Activated CD4-positive, CD25-positive, alpha-beta regulatory T cell treated with anti-CD3 and anti-CD28 coated beads, Interleukin-2, amount 50 U/mL, for 72 hours (primary cell): ENCODE data around the gene GSK3A.

Experiments used
- DNase-seq: peaks from one replicate; pipeline ENCODE4 v3.0.0; 2021

Gene GSK3A

GRCh38 chr19:42280815-42281145 lies 38.4 kb upstream of the GSK3A start:
- no peak for DNase-seq

GRCh38 chr19:42279902-42280814 lies 37.8 kb upstream of the GSK3A start:
- DNase-seq, result peak; percentile 79

- no peak for DNase-seq
These were observed 36.9 kb upstream of the GSK3A start for GRCh38 chr19:42279155-42279901.

- DNase-seq, result no peak
These were observed 36.2 kb upstream of the GSK3A start for GRCh38 chr19:42278452-42279154.

GRCh38 chr19:42277821-42278451 lies 35.5 kb upstream of the GSK3A start:
- DNase-seq, result no peak

- DNase-seq, result no peak
These were observed 34.4 kb upstream of the GSK3A start for GRCh38 chr19:42276821-42277220.

- no peak for DNase-seq
These were observed 33.9 kb upstream of the GSK3A start for GRCh38 chr19:42276284-42276683.

- DNase-seq, result no peak
These were observed 33.1 kb upstream of the GSK3A start for GRCh38 chr19:42275517-42275916.

GRCh38 chr19:42275103-42275502 lies 32.7 kb upstream of the GSK3A start:
- no peak for DNase-seq

GRCh38 chr19:42274065-42274682 lies 31.8 kb upstream of the GSK3A start:
- no peak for DNase-seq

- no peak for DNase-seq
These were observed 31.1 kb upstream of the GSK3A start for GRCh38 chr19:42273407-42274064.

- DNase-seq, result no peak
These were observed 30.6 kb upstream of the GSK3A start for GRCh38 chr19:42272989-42273406.

- DNase-seq, result no peak
These were observed 30.1 kb upstream of the GSK3A start for GRCh38 chr19:42272535-42272897.

GRCh38 chr19:42271861-42272534 lies 29.6 kb upstream of the GSK3A start:
- DNase-seq, result no peak

- no peak for DNase-seq
These were observed 28.6 kb upstream of the GSK3A start for GRCh38 chr19:42271045-42271419.

- DNase-seq, result peak; percentile 59
These were observed 28.1 kb upstream of the GSK3A start for GRCh38 chr19:42270346-42271044.

- DNase-seq, result no peak
These were observed 27.3 kb upstream of the GSK3A start for GRCh38 chr19:42269478-42270345.

- peak; percentile 98 for DNase-seq
These were observed 26.5 kb upstream of the GSK3A start, which contains the start of gene CIC for GRCh38 chr19:42268704-42269477. CIC (plus strand) TSS chr19:42269252; CDS start chr19:42271784, 2,532 bp downstream.

GRCh38 chr19:42268142-42268703 lies 25.8 kb upstream of the GSK3A start:
- peak; percentile 96 for DNase-seq
